Measurements from ENCODE around the gene SULT1A2.
"Not testable (repeated sequence)": the region's sequence is repeated elsewhere in the genome, so short reads cannot be mapped to it uniquely, and the experiment has no call there.

SULT1A2 gene

GRCh38 chr16:28617874-28618273, 21.0 kb upstream of the SULT1A2 start:
- ChIA-PET POLR2A (no interaction called here), CTCF (interaction anchor here (0.7 kb wide), 1 partner anchor 10 kb away, joined by 3 read pairs; no protein-coding TSS in a partner anchor)
- no peak overlapping the region for H3K4me3 ChIP-seq (ENCODE audit: low read depth, low read length)
- DNase-seq (ENCODE audit: low read depth, low spot score), result no peak
- no peak for TF ChIP-seq CTCF (IDR thresholded peaks at IDR 0.05; ENCODE audit: insufficient read depth, low read length, missing control alignments)

DNA sequence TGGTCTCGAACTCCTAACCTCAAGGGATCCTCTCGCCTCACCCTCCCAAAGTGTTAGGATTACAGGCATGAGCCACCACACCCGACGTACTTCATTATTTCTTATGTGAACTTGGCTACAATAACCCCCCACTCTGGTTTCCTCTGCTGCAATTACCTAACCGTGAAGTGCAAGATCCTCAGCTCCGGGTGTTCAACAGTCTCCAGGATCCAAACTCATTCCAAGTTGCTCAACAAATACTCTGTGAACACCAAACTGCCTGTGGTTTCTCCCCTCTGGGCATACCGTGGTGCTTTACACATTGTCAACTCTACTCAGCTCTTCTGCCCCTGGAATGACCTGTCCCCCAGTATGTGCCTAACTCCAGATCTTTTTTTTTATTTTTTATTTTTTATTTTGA, 19.8 kb upstream of the SULT1A2 start:
- CTCF ChIA-PET, result interaction anchor here (0.7 to 0.9 kb wide), 3 partner anchors 14 to 328 kb away, joined by 3 to 4 read pairs (median 3); no protein-coding TSS in a partner anchor
- H3K4me3 ChIP-seq (ENCODE audit: low read depth, low read length), result no peak overlapping the region
- DNase-seq (ENCODE audit: low read depth, low spot score), result no peak
- TF ChIP-seq CTCF (IDR thresholded peaks at IDR 0.05; ENCODE audit: insufficient read depth, low read length, missing control alignments), result no peak
- POLR2A ChIA-PET, result no interaction called here

- POLR2A ChIA-PET; H3K4me3 ChIP-seq (ENCODE audit: low read depth, low read length); DNase-seq (ENCODE audit: low read depth, low spot score): not testable (repeated sequence)
- CTCF ChIA-PET, result interaction anchor here (0.7 to 0.8 kb wide), 2 partner anchors 13 to 328 kb away, joined by 3 to 4 read pairs; no protein-coding TSS in a partner anchor
These were observed 19.4 kb upstream of the SULT1A2 start for GRCh38 chr16:28616224-28616577.

DNA sequence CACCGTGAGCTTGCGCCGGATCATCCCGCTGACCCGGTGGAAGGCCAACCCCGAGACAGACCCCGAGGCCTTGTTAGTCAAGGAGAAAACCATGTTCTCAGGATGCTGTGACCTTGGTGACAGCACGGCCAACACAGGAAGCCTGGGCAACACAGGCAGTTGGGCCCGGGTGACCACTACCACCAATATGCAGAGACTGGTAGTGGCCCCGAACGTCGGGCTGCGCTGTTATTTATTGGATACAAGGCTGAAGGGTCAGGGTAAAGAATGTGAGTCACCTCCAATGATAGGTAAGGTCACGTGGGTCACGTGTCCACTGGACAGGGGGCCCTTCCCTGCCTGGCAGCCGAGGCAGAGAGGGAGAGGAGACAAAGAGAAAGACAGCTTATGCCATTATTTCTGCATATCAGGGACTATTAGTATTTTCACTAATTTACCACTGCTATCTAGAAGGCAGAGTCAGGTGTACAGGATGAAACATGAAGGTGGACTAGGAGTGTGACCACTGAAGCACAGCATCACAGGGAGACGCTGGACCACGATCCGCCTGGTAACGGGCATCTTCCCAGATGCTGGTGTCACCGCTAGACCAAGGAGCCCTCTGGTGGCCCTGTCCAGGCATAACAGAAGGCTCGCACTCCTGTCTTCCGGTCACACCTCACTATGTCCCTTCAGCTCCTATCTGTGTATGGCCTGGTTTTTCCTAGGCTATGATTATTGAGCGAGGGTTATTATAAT, 18.8 kb upstream of the SULT1A2 start:
- CTCF ChIA-PET, result interaction anchor here (0.8 kb wide), 1 partner anchor 13 kb away, joined by 3 read pairs; no protein-coding TSS in a partner anchor
- TF ChIP-seq CTCF (IDR thresholded peaks at IDR 0.05; ENCODE audit: insufficient read depth, low read length, missing control alignments), result peak; percentile 47
- POLR2A ChIA-PET; DNase-seq (ENCODE audit: low read depth, low spot score); H3K4me3 ChIP-seq (ENCODE audit: low read depth, low read length): not testable (repeated sequence)

- H3K4me3 ChIP-seq (ENCODE audit: low read depth, low read length); POLR2A ChIA-PET; DNase-seq (ENCODE audit: low read depth, low spot score); CTCF ChIA-PET: not testable (repeated sequence)
These were observed 17.7 kb upstream of the SULT1A2 start for GRCh38 chr16:28614561-28614960.

- CTCF ChIA-PET; POLR2A ChIA-PET; H3K4me3 ChIP-seq (ENCODE audit: low read depth, low read length); DNase-seq (ENCODE audit: low read depth, low spot score): not testable (repeated sequence)
These were observed 17.1 kb upstream of the SULT1A2 start for GRCh38 chr16:28613912-28614311.

- DNase-seq (ENCODE audit: low read depth, low spot score); POLR2A ChIA-PET; CTCF ChIA-PET; H3K4me3 ChIP-seq (ENCODE audit: low read depth, low read length): not testable (repeated sequence)
These were observed 15.8 kb upstream of the SULT1A2 start for GRCh38 chr16:28612359-28613280.

GRCh38 chr16:28610595-28611191, 13.8 kb upstream of the SULT1A2 start:
- CTCF ChIA-PET, result no interaction called here
- no peak overlapping the region for H3K4me3 ChIP-seq (ENCODE audit: low read depth, low read length)
- POLR2A ChIA-PET, result no interaction called here
- DNase-seq (ENCODE audit: low read depth, low spot score), result no peak
- TF ChIP-seq CTCF (IDR thresholded peaks at IDR 0.05; ENCODE audit: insufficient read depth, low read length, missing control alignments), result no peak
